Cardiac fibroblast (primary cell): ENCODE measurements around the gene TNFRSF12A.
A peak's percentile ranks its signal among the peaks of the same experiment; 100 is the strongest.

ENCODE experiments used
- DNase-seq, 2 donors: peaks; one replicate each; pipeline versions ENCODE4 v3.0.0 to v3.0.0-alpha.2; 2010; ENCODE audit warnings: low read depth in 2 of 2
- H3K4me3 ChIP-seq, 2 donors: replicated peaks in 1 of 2; 1 replicate in 1 of 2; 2 replicates in 1 of 2; pipeline ENCODE4 v1.5.1; 2011; ENCODE audit warnings: low read depth in 2 of 2, low read length in 2 of 2, mild to moderate bottlenecking in 2 of 2, moderate library complexity in 1 of 2
- TF ChIP-seq, protein P1 (sequence below): IDR thresholded peaks from one replicate; pipeline ENCODE4 v1.5.1; 2011; ENCODE audit warnings: low read depth, mild to moderate bottlenecking, low read length, inconsistent platforms

The TNFRSF12A gene

DNA sequence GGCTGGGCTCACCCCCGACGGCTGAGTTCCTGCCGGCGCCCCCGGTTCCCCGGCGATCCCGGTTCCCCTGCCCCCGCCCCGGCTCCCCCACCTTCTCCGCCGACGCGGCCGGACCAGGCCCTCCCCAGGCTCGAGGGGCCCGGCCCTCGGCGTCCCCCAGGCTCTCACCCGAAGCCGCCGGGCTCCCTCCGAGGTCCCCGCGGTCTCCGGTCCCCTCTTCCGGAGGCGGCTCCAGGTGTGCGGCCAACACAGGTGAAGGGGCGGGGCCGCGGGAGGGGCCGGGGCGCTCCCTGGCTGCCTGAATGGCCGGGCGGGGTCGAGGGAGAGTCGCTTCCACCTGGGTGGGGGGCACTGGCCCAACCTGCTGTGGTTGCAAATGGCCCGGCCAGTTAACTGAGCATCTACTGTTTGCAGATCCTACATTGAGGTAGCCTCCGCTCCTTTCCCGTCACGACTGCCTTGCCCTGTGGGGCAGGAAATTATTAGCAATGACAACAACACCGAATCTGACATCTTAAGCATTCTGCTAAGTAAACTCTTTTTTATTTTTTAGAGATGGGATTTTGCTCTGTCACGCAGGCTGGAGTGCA, 16.7 kb downstream of the TNFRSF12A start, which contains the start of gene BICDL2:
BICDL2 (minus strand) TSS at position 219 of the 590 bp plus-strand sequence. CDS start 1,448 bp downstream, outside the sequence.
- TF ChIP-seq, protein P1, sequence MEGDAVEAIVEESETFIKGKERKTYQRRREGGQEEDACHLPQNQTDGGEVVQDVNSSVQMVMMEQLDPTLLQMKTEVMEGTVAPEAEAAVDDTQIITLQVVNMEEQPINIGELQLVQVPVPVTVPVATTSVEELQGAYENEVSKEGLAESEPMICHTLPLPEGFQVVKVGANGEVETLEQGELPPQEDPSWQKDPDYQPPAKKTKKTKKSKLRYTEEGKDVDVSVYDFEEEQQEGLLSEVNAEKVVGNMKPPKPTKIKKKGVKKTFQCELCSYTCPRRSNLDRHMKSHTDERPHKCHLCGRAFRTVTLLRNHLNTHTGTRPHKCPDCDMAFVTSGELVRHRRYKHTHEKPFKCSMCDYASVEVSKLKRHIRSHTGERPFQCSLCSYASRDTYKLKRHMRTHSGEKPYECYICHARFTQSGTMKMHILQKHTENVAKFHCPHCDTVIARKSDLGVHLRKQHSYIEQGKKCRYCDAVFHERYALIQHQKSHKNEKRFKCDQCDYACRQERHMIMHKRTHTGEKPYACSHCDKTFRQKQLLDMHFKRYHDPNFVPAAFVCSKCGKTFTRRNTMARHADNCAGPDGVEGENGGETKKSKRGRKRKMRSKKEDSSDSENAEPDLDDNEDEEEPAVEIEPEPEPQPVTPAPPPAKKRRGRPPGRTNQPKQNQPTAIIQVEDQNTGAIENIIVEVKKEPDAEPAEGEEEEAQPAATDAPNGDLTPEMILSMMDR, result no peak
- DNase-seq, result no peak
- no peak within 1 kb of the TSS for H3K4me3 ChIP-seq

DNA sequence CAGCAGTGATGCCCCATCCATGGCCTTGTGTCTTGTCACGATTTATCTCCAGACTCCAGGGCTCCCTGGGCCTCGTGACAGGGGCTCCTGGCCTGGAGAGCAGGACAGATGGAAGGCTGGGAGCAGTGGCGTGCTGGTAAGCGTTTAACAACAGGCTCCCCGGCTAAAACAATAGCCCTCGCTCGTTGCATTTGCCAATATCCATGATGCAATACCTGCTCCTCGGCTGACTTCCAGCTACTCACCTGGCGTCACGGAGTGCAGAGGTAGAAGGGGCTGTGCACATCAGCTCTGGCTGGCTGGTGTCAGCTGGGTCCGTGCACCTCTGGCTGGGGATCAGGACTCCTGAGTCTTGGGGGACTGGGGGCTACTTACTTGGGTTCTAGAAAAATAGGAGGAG, 18.1 kb downstream of the TNFRSF12A start:
- no peak overlapping the region for H3K4me3 ChIP-seq
- TF ChIP-seq, protein P1, result no peak
- no peak for DNase-seq

DNA sequence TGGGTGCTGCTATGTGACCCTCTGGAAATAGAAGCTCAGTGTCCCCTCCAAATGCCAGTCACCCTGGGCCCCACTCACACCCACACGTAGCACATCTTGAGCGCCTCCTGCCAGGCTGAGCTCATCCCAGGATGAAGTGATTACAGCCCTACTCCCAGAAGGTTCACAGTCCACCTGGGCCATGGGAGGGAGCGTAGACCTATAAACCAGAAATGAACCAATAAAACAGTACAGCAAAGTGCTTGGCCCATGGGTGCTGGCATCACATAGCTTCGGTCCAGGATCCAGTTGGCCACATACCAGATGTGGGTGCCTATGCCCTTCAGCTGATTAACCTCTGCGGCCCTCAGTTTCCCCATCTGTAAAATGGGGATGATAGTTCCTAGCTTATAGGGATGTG, 18.7 kb downstream of the TNFRSF12A start:
- no peak overlapping the region for H3K4me3 ChIP-seq
- no peak for DNase-seq
- TF ChIP-seq, protein P1, result no peak

DNA sequence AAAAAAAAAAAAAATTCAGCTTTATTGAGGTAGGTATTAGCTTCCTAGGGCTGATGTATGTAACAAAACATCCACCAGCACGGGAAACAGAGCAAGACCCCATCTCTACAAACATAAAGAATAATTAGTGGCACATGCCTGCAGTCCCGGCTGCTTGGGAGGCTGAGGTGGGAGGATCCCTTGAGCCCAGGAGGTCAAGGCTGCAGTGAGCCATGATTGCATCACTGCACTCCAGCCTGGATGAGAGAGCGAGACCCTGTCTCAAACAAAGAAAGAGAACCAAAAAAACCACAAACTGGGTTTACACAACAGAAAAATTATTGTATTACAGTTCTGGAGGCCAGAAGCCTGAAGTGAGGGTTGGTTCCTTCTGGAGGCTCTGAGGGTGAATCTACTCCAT, 22.2 kb downstream of the TNFRSF12A start:
- TF ChIP-seq, protein P1, result no peak
- no peak overlapping the region for H3K4me3 ChIP-seq

DNA sequence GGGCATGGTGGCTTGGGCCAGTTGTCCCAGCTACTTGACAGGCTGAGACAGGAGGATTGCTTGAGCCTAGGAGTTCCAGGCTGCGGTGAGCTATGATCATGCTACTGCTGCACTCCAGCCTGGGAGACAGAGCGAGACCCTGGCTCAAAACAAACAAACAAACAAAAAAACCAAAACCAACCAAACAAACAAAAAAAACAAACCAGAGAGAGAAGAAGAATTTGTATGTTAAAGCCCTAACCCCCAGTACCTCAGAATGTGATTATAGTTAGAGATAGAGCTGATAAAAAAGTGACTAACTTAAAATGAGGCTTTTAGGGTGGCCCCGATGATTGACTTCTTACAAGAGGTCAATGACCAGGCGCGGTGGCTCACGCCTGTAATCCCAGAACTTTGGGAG, 24.5 kb downstream of the TNFRSF12A start:
- no peak overlapping the region for H3K4me3 ChIP-seq
- TF ChIP-seq, protein P1, result no peak
- no peak for DNase-seq

More for the DNA sequence above, 22.2 kb downstream of the TNFRSF12A start:
- DNase-seq, result no peak

DNA sequence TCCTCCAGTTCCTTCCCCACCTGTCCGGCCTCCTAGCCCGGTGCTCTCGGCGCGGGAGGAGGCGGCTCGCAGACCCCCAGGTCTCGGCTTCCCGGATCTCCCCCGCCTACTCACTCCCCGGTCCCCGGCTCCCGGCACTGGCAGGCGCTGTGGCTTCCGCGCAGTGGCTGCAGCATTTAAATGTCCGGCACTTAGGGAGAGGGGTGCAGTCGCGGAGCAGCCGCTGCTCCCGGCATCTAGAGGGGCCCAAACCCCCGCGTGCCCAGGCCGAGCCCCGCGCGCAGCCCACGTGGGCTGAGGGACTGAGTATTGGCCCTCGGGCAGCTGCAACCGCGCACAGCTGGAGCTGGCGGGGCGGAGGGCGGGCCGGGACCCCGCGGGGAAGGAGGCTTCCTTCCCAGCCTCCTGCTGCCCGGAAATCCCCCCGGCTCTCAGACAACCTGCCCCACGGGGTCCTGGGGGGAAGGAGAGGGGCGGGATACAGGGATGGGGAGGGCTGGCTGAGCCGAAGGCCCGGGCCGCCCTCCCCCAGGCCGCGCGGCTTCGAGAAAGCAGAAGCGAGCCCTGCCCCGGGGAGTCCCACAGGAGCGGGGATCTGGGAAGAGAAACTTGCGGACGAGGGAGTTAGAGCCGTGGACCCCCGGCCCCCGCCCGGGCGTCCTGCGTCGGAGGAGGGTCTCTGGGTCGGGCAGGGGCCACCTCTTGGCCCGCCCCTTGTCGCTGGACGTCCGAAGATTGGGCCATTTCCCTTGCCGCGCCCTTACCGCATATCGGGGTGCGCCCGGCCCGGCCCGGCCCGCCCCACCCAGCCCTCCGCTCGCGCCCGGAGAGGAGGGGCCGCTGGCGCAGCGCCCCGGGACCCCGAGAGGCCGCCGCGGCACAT, 25.8 kb downstream of the TNFRSF12A start, which contains the start of gene MMP25:
MMP25 (plus strand) TSS at position 804 of the 883 bp plus-strand sequence. CDS start 357 bp downstream, outside the sequence.
- no peak for DNase-seq
- peak within 1 kb of the TSS; percentile 44 to 47 for H3K4me3 ChIP-seq
- TF ChIP-seq, protein P1, result no peak
